PC-9 (cell line): ENCODE measurements around the gene MTIF3. TPM values are rescaled to one million over a fixed set of nuclear protein-coding genes. Genes with fewer than 3 reads are reported as not detected.
"Not testable (repeated sequence)": the region's sequence is repeated elsewhere in the genome, so short reads cannot be mapped to it uniquely, and the experiment has no call there.

Experiments
- BruUV-seq: library from RNA; stranded (reverse); fragments of 400-500 nt; replicated peaks from 2 replicates; lab custom pipeline; 2021; lab: Mats Ljungman, UMichigan
- CTCF ChIA-PET: fragments of 300-600 bp; sonication (Branson Sonifier 250); formaldehyde crosslinking; loops from one replicate; lab custom pipeline; 2022; ENCODE audit warnings: antibody characterized with exemption; lab: Charles Lee
- POLR2A ChIA-PET: fragments of 300-600 bp; sonication (Branson Sonifier 250); formaldehyde crosslinking; loops from one replicate; lab custom pipeline; 2022; ENCODE audit warnings: antibody characterized with exemption; ENCODE audit not compliant: unreplicated experiment; lab: Charles Lee
- DNase-seq, 2 experiments: peaks; one replicate each; pipeline versions ENCODE4 v3.0.0 to v3.0.0-alpha.2; 2015 to 2022; ENCODE audit warnings: mixed read lengths in 1 of 2
- H2AFZ ChIP-seq: fragments of 200-600 bp; sonication (generic); 2 replicates; pipeline ENCODE4 v1.8.1; 2017; ENCODE audit warnings: antibody characterized with exemption
- H3F3A ChIP-seq: fragments of 200-600 bp; sonication (generic); 2 replicates; pipeline ENCODE4 v1.8.1; 2017; ENCODE audit warnings: antibody characterized with exemption, mild to moderate bottlenecking, low read depth; ENCODE audit not compliant: insufficient read depth
- H3K27ac ChIP-seq: fragments of 200-600 bp; sonication (generic); 2 replicates; pipeline ENCODE4 v1.6.1; 2016; ENCODE audit warnings: mixed run types
- H3K27me3 ChIP-seq: fragments of 200-600 bp; sonication (generic); 2 replicates; pipeline ENCODE4 v1.6.1; 2016; ENCODE audit warnings: low read depth, mixed run types; ENCODE audit not compliant: insufficient read depth
- H3K36me3 ChIP-seq: fragments of 200-600 bp; sonication (generic); 2 replicates; pipeline ENCODE4 v1.6.1; 2016; ENCODE audit warnings: low read depth, mixed run types
- H3K4me1 ChIP-seq: fragments of 200-600 bp; sonication (generic); replicated peaks from 2 replicates; pipeline ENCODE4 v1.6.1; 2016; ENCODE audit warnings: mixed run types; ENCODE audit not compliant: insufficient read depth
- H3K4me2 ChIP-seq: fragments of 200-600 bp; sonication (generic); 2 replicates; pipeline ENCODE4 v1.6.1; 2017; ENCODE audit warnings: mixed run types
- H3K4me3 ChIP-seq: fragments of 200-600 bp; sonication (generic); 2 replicates; pipeline ENCODE4 v1.6.1; 2016; ENCODE audit warnings: mixed run types
- H3K79me2 ChIP-seq: fragments of 200-600 bp; sonication (generic); 2 replicates; pipeline ENCODE4 v1.6.1; 2017; ENCODE audit warnings: low read depth, mixed run types
- H3K9me2 ChIP-seq: fragments of 200-600 bp; sonication (generic); 2 replicates; pipeline ENCODE4 v1.8.1; 2017; ENCODE audit warnings: mild to moderate bottlenecking; ENCODE audit not compliant: insufficient read depth
- H3K9me3 ChIP-seq: fragments of 200-600 bp; sonication (generic); 2 replicates; pipeline ENCODE4 v1.8.1; 2016; ENCODE audit warnings: low read depth; ENCODE audit not compliant: insufficient read depth
- H4K20me1 ChIP-seq: fragments of 200-600 bp; sonication (generic); 2 replicates; pipeline ENCODE4 v1.8.1; 2017; ENCODE audit not compliant: insufficient read depth
- CTCF ChIP-seq: fragments of 200-600 bp; sonication (generic); conservative IDR thresholded peaks from 2 replicates; pipeline ENCODE4 v1.6.1; 2017; ENCODE audit warnings: mixed run types, antibody characterized with exemption, mild to moderate bottlenecking, moderate library complexity
- EZH2 ChIP-seq: fragments of 200-600 bp; sonication (generic); IDR thresholded peaks from 2 replicates; pipeline ENCODE4 v1.8.0; 2017; ENCODE audit warnings: antibody characterized with exemption, low read depth
- intact Hi-C: fragments of 100-400 bp; cut with micrococcal nuclease; formaldehyde crosslinking; loops from one replicate; pipeline ENCODE4 v1.10.0; 2022; ENCODE audit not compliant: unreplicated experiment
- total RNA-seq: library from RNA; stranded (reverse); gene quantifications from 2 replicates; pipeline ENCODE4 v1.2.3, GENCODE V29; 2021

The MTIF3 gene
- total RNA-seq, 1 experiment from 2014 or later, result 28.3 TPM

- no peak overlapping the region for H2AFZ ChIP-seq
- no peak overlapping the region for H3K4me3 ChIP-seq
- H3K36me3 ChIP-seq, result no peaks in the 10 kb centered on the region
- H4K20me1 ChIP-seq, result no peaks in the 10 kb centered on the region
- H3K27ac ChIP-seq, result no peak overlapping the region
- BruUV-seq, result no TSS peak
- no peaks in the 10 kb centered on the region for H3K79me2 ChIP-seq
- intact Hi-C loops, result no loop called here
- peaks cover 28% of the 10 kb centered on the region for H3K27me3 ChIP-seq
- no peaks in the 10 kb centered on the region for H3K9me2 ChIP-seq
- ChIA-PET POLR2A (interaction anchor here (0.6 to 0.8 kb wide), 2 partner anchors 418 to 1253 kb away, joined by 4 to 5 read pairs; no protein-coding TSS in a partner anchor), CTCF (no interaction called here)
- no peaks in the 10 kb centered on the region for H3K4me1 ChIP-seq
- TF ChIP-seq EZH2 (no peak), CTCF (no peak)
- no peak overlapping the region for H3K4me2 ChIP-seq
- no peaks in the 10 kb centered on the region for H3K9me3 ChIP-seq
- DNase-seq, result no peak
- no peaks in the 10 kb centered on the region for H3F3A ChIP-seq
Measured at GRCh38 chr13:27403203-27403678, 47.1 kb downstream of the MTIF3 start.

- no peak overlapping the region for H3K4me3 ChIP-seq
- H3K9me2 ChIP-seq, result no peaks in the 10 kb centered on the region
- peak overlapping the region; percentile 39; the same call in 1 of the 2 replicates for H2AFZ ChIP-seq
- H3K79me2 ChIP-seq, result no peaks in the 10 kb centered on the region
- TF ChIP-seq EZH2, result no peak
- no peaks in the 10 kb centered on the region for H3K36me3 ChIP-seq
- ChIA-PET CTCF (no interaction called here), POLR2A (no interaction called here)
- DNase-seq, result no peak
- H3F3A ChIP-seq, result no peaks in the 10 kb centered on the region
- no peak overlapping the region for H3K27ac ChIP-seq
- H3K4me2 ChIP-seq, result peak overlapping the region; percentile 35
- peaks cover 27% of the 10 kb centered on the region for H3K27me3 ChIP-seq
- BruUV-seq, result no TSS peak
- intact Hi-C loops, result no loop called here
- no peaks in the 10 kb centered on the region for H4K20me1 ChIP-seq
- H3K9me3 ChIP-seq, result no peaks in the 10 kb centered on the region
- no peaks in the 10 kb centered on the region for H3K4me1 ChIP-seq
Measured at GRCh38 chr13:27401210-27401609, 49.2 kb downstream of the MTIF3 start.

GRCh38 chr13:27400405-27400804 lies 50.0 kb downstream of the MTIF3 start:
- H4K20me1 ChIP-seq, H3K4me3 ChIP-seq, H3K36me3 ChIP-seq, H3K79me2 ChIP-seq, H3K4me2 ChIP-seq, intact Hi-C loops, H2AFZ ChIP-seq, BruUV-seq, POLR2A ChIA-PET, H3K4me1 ChIP-seq, H3K9me3 ChIP-seq, H3K27ac ChIP-seq, H3F3A ChIP-seq, DNase-seq, H3K9me2 ChIP-seq, CTCF ChIA-PET: not testable (repeated sequence)
- H3K27me3 ChIP-seq, result peaks cover 34% of the 10 kb centered on the region

GRCh38 chr13:27398360-27398759 lies 52.0 kb downstream of the MTIF3 start:
- H3K36me3 ChIP-seq, result no peaks in the 10 kb centered on the region
- no peaks in the 10 kb centered on the region for H4K20me1 ChIP-seq
- H3K9me2 ChIP-seq, result no peaks in the 10 kb centered on the region
- no peaks in the 10 kb centered on the region for H3K79me2 ChIP-seq
- H3K27ac ChIP-seq, result no peak overlapping the region
- no peaks in the 10 kb centered on the region for H3F3A ChIP-seq
- POLR2A ChIA-PET, result no interaction called here
- no peak for DNase-seq
- no peak overlapping the region for H3K4me3 ChIP-seq
- no peak overlapping the region for H2AFZ ChIP-seq
- intact Hi-C loops, result no loop called here
- no peaks in the 10 kb centered on the region for H3K4me1 ChIP-seq
- H3K27me3 ChIP-seq, result peaks cover 49% of the 10 kb centered on the region
- H3K9me3 ChIP-seq, result no peaks in the 10 kb centered on the region
- no peak for TF ChIP-seq CTCF
- no peak for TF ChIP-seq EZH2
- CTCF ChIA-PET, result no interaction called here
- BruUV-seq, result no TSS peak
- no peak overlapping the region for H3K4me2 ChIP-seq
